C4-2B (cell line): ENCODE data around the gene DPEP2.

Source experiments
- H3K27ac ChIP-seq: fragments of 450-650 bp; 2 replicates; pipeline ENCODE4 v1.5.1; 2017
- CTCF ChIP-seq: fragments of 450-650 bp; conservative IDR thresholded peaks from 2 replicates; pipeline ENCODE4 v1.5.1; 2017; ENCODE audit warnings: mild to moderate bottlenecking
- ZFX ChIP-seq: fragments of 450-650 bp; IDR thresholded peaks from 2 replicates; pipeline ENCODE4 v1.6.1; 2017

The DPEP2 gene

GRCh38 chr16:67990018-67990386 is 9.3 kb downstream of the DPEP2 start:
- no peak overlapping the region for H3K27ac ChIP-seq
- TF ChIP-seq CTCF, result no peak
- TF ChIP-seq ZFX, result no peak

GRCh38 chr16:67989322-67990017 is 9.8 kb downstream of the DPEP2 start:
- H3K27ac ChIP-seq, result no peak overlapping the region
- TF ChIP-seq ZFX (no peak), CTCF (no peak)

- H3K27ac ChIP-seq, result no peak overlapping the region
- TF ChIP-seq ZFX (no peak), CTCF (no peak)
These were observed 10.6 kb downstream of the DPEP2 start for GRCh38 chr16:67988675-67989074.

- no peak for TF ChIP-seq ZFX
- no peak for TF ChIP-seq CTCF
These were observed 11.7 kb downstream of the DPEP2 start for GRCh38 chr16:67987460-67988160.

GRCh38 chr16:67986949-67987348 is 12.3 kb downstream of the DPEP2 start:
- no peak for TF ChIP-seq CTCF
- TF ChIP-seq ZFX, result no peak
- no peak overlapping the region for H3K27ac ChIP-seq

More at GRCh38 chr16:67987460-67988160, 11.7 kb downstream of the DPEP2 start:
- no peak overlapping the region for H3K27ac ChIP-seq

GRCh38 chr16:67982011-67982696 is 17.1 kb downstream of the DPEP2 start:
- TF ChIP-seq CTCF (no peak), ZFX (no peak)
- H3K27ac ChIP-seq, result no peak overlapping the region
